Omental fat pad (tissue), 4 donors: ENCODE data around the gene U2AF1L4. TPM values are rescaled to one million over a fixed set of nuclear protein-coding genes. Genes with fewer than 3 reads are reported as not detected.

ENCODE experiments used
- ATAC-seq: fragments of 150-250 bp; one replicate; pipeline ENCODE4 v1.9.1; 2016; ENCODE audit warnings: mild to moderate bottlenecking, moderate library complexity; ENCODE audit not compliant: low FRiP score
- DNase-seq: peaks from one replicate; pipeline ENCODE4 v3.0.0-alpha.2; 2019; ENCODE audit warnings: low spot score
- total RNA-seq, 4 donors: library from RNA; depleted of rRNA; stranded (reverse); fragments of >200 nt; gene quantifications; one replicate each; pipeline ENCODE4 v1.1.0, GENCODE V29; 2016
- TF ChIP-seq, protein P1 (sequence below), 3 donors: fragments of 450-650 bp; IDR thresholded peaks; one replicate each; pipeline ENCODE4 v1.5.1; 2016 to 2017; ENCODE audit warnings: antibody characterized with exemption in 3 of 3, mild to moderate bottlenecking in 3 of 3, moderate library complexity in 2 of 3

The U2AF1L4 gene
- total RNA-seq, 4 donors from 2014 or later = 18.4 to 23.8 (median 22.9) TPM

DNA sequence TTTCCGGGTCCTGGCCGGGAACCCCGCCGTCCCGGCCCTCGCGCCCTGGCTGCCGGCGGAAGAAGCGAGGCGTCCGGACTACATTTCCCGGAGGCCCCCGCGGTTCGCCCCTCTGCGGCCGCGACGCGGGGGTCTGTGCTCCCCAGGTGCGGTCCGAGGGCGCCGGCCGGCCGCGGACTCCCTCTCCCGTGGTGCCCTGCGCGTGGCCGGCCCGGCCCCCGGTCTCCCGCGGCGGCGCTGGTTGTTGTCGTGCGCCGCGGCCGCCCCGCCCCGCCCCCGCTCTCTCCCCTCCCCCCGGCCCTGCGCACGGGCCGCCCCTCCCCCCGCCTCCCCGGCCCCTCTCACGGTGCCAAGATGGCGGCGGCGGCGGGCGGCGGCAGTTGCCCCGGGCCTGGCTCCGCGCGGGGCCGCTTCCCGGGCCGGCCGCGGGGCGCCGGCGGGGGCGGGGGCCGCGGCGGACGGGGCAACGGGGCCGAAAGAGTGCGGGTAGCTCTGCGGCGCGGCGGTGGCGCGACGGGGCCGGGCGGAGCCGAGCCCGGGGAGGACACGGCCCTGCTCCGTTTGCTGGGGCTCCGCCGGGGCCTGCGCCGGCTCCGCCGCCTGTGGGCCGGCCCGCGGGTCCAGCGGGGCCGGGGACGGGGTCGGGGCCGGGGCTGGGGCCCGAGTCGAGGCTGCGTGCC lies 27.4 kb downstream of the U2AF1L4 start, which contains the start of gene KMT2B:
Gene KMT2B, plus strand, starts transcription at position 339 of the 680 bp plus-strand sequence. Its CDS starts 16 bp downstream, at position 355.
- DNase-seq (no peak), ATAC-seq (peak; percentile 74)
- TF ChIP-seq, protein P1, sequence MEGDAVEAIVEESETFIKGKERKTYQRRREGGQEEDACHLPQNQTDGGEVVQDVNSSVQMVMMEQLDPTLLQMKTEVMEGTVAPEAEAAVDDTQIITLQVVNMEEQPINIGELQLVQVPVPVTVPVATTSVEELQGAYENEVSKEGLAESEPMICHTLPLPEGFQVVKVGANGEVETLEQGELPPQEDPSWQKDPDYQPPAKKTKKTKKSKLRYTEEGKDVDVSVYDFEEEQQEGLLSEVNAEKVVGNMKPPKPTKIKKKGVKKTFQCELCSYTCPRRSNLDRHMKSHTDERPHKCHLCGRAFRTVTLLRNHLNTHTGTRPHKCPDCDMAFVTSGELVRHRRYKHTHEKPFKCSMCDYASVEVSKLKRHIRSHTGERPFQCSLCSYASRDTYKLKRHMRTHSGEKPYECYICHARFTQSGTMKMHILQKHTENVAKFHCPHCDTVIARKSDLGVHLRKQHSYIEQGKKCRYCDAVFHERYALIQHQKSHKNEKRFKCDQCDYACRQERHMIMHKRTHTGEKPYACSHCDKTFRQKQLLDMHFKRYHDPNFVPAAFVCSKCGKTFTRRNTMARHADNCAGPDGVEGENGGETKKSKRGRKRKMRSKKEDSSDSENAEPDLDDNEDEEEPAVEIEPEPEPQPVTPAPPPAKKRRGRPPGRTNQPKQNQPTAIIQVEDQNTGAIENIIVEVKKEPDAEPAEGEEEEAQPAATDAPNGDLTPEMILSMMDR (IDR thresholded peaks at IDR 0.05) = no peak

DNA sequence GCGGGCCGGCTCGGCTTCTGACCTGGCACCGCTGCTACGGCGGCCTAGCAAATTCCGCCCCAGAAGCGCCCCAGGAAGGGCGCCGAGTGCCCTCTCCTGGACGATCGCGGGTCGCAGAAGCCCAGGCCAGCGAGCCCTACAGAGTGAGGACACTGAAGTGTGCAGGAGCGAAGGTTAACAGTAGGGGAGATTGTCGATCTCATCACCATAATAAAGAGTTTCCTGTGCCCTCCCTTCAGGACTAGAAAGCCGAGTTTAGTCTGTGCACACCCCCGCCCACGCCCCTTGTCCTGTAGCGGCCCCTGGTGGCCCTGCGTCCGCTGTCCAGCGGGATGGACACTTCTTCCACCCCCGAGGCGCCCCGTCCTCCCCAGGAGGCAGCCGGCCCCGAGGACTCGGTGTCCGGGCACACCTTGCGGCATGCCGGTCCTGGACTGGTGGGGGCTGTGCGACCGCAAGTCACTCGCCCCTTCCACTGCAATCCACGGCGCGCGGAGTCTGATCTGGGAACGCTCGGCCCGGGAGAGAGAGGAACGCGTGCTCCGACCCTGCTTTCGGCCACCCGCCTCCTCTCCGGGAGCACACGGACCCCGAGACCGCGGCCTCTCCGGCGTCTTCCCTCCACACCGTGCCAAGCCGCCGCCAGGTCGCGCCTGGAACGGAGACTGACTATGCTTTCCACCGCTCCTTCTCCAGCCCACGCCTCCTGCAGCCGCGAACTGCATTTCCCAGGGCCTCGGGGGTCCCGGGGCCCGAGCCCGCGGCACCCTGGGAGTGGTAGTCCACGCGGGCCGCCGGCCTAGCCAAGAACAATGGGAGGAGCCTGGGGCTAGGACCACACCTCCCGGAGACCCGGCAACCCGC lies 28.2 kb downstream of the U2AF1L4 start:
- TF ChIP-seq, protein P1 (IDR thresholded peaks at IDR 0.05) = peak in 1 of 3 donors; percentile 51
- peak; percentile 92 for ATAC-seq
- peak; percentile 75 for DNase-seq

DNA sequence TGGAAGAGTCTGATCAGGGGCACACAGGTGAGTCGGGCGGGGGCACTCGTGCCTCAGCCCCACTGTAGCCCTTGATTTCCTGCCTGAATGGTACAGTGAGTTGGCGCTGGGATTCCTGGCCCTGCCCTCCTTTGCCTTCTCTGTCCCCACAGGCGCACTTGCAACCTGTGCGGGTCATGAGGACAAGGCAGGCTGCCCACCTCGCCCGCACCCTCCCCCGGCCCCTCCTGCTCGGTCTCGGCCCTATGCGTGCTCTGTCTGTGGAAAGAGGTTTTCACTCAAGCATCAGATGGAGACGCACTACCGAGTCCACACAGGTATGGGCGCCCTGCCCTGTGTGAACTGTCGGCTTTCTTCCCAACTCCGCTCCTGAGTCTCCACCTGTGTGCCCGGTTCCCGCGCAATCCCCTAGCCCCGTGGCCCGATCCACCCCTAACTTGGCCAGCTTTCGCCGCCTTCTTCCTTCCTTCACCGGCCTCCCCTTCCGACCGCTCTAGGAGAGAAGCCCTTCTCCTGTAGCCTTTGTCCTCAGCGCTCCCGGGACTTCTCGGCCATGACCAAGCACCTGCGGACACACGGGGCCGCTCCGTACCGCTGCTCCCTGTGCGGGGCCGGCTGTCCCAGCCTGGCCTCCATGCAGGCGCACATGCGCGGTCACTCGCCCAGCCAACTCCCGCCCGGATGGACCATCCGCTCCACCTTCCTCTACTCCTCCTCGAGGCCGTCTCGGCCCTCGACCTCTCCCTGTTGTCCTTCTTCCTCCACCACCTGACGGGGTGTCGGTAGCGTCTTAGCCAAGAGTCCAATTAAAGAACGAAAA lies 29.0 kb downstream of the U2AF1L4 start:
- DNase-seq = no peak
- ATAC-seq = peak; percentile 27
- TF ChIP-seq, protein P1 (IDR thresholded peaks at IDR 0.05) = no peak

DNA sequence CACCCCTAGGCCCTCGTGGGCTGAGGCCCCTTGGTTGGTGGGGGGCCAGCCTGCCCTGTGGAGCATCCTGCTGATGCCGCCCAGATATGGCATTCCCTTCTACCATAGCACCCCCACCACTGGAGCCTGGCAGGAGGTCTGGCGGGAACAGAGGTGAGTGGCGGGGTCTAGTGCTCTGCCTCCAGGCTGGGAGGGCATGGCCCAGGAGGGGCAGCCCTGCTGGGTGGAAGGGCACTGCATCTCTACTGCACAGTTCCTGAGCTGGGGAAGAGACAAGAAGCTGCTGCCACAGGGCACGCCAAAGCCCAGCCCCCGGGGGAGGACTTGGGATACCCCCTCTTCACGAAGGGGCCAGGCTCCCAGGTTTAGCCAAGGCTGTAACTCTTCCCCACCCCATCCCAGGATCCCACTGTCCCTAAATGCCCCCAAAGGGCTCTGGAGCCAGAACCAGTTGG lies 29.8 kb downstream of the U2AF1L4 start:
- no peak for DNase-seq
- no peak for ATAC-seq

DNA sequence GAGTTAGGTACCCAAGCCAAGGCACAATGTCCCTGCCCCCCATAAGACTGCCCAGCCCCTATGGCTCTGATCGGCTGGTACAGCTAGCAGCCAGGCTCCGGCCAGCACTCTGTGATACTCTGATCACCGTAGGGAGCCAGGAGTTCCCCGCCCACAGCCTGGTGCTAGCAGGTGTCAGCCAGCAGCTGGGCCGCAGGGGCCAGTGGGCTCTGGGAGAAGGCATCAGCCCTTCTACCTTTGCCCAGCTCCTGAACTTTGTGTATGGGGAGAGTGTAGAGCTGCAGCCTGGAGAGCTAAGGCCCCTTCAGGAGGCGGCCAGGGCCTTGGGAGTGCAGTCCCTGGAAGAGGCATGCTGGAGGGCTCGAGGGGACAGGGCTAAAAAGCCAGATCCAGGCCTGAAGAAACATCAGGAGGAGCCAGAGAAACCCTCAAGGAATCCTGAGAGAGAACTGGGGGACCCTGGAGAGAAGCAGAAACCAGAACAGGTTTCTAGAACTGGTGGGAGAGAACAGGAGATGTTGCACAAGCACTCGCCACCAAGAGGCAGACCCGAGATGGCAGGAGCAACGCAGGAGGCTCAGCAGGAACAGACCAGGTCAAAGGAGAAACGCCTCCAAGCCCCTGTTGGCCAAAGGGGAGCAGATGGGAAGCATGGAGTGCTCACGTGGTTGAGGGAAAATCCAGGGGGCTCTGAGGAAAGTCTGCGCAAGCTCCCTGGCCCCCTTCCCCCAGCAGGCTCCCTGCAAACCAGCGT lies 30.4 kb downstream of the U2AF1L4 start:
- ATAC-seq (no peak), DNase-seq (no peak)
- TF ChIP-seq, protein P1 (IDR thresholded peaks at IDR 0.05) = no peak

More for the DNA sequence above, 29.8 kb downstream of the U2AF1L4 start:
- TF ChIP-seq, protein P1 (IDR thresholded peaks at IDR 0.05) = no peak

DNA sequence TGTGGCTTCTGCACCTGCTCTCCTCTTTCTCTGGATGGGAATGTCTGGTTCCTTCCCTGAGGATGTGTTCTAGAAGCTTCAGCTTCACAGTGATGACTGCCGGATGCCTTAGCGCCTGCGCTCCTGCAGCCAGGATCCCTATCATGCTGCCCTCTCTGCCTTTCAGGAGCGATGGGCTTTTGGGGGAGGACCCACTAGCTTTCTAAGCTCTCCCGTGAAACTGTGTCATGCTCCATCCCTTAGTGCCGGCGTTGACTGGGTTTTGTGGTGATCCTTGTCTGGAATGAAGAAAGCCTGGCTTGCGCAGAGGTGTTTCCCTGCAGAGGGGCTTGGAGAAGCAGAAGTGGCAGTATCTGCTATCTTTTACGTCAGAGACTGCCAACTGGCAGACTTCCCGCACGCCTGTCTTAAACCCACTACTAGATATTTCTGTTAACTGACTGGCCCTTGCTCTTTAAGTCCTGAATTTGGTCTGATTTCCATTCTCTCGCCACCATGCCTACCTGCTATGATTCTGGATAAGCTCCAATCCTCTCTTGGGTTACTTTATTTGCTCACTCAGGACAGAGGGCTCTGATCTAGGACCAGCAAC lies 31.2 kb downstream of the U2AF1L4 start:
- DNase-seq (no peak), ATAC-seq (no peak)
- TF ChIP-seq, protein P1 (IDR thresholded peaks at IDR 0.05) = no peak
